IMR-90 (cell line): ENCODE results near the gene ENO4. TPM values are rescaled to one million over a fixed set of nuclear protein-coding genes. Genes with fewer than 3 reads are reported as not detected.

Source experiments
- ATAC-seq: fragments of 200-7000 bp; cut with Tn5 transposase; 2 replicates; pipeline ENCODE4 v1.9.1; 2020; ENCODE audit warnings: low read depth, mild to moderate bottlenecking, moderate library complexity
- BruUV-seq: library from RNA; stranded (reverse); fragments of 400-500 nt; replicated peaks from 2 replicates; lab custom pipeline; 2021; lab: Mats Ljungman, UMichigan
- CTCF ChIA-PET: fragments of 300-600 bp; formaldehyde crosslinking; extraction: SDS; loops from one replicate; lab custom pipeline; 2021; ENCODE audit warnings: antibody characterized with exemption; lab: Yijun Ruan, JAX
- POLR2A ChIA-PET: fragments of 300-600 bp; sonication (Branson Sonifier 250); formaldehyde crosslinking; loops from one replicate; lab custom pipeline; 2022; ENCODE audit warnings: antibody characterized with exemption; ENCODE audit not compliant: unreplicated experiment; lab: Charles Lee
- DNase-seq: peaks from one replicate; pipeline ENCODE4 v3.0.0; 2013
- H2AFZ ChIP-seq: replicated peaks from 2 replicates; pipeline ENCODE3; 2013; ENCODE audit warnings: low read length, mild to moderate bottlenecking; ENCODE audit not compliant: poor library complexity
- H2AK5ac ChIP-seq: 2 replicates; pipeline ENCODE4 v1.6.1; 2013; ENCODE audit warnings: low read depth, low read length, inconsistent platforms
- H2AK9ac ChIP-seq: replicated peaks from 2 replicates; pipeline ENCODE3; 2013; ENCODE audit warnings: mild to moderate bottlenecking, low read depth, low read length, moderate library complexity; ENCODE audit not compliant: poor library complexity
- H2BK120ac ChIP-seq: 2 replicates; pipeline ENCODE4 v1.6.1; 2013; ENCODE audit warnings: low read depth, low read length, inconsistent platforms
- H2BK15ac ChIP-seq: 3 replicates; pipeline ENCODE4 v1.6.1; 2013; ENCODE audit warnings: low read depth, low read length, inconsistent platforms
- H2BK20ac ChIP-seq: 2 replicates; pipeline ENCODE4 v1.6.1; 2013; ENCODE audit warnings: low read depth, mild to moderate bottlenecking, inconsistent platforms, low read length, moderate library complexity
- H2BK5ac ChIP-seq: 2 replicates; pipeline ENCODE4 v1.6.1; 2013; ENCODE audit warnings: mild to moderate bottlenecking, low read depth, low read length, inconsistent platforms; ENCODE audit not compliant: poor library complexity, severe bottlenecking
- H3K14ac ChIP-seq: replicated peaks from 2 replicates; pipeline ENCODE4 v1.6.1; 2013; ENCODE audit warnings: low read depth, low read length, inconsistent platforms
- H3K18ac ChIP-seq: 2 replicates; pipeline ENCODE4 v1.6.1; 2013; ENCODE audit warnings: low read depth, low read length, control low read depth
- H3K23ac ChIP-seq: 2 replicates; pipeline ENCODE4 v1.6.1; 2013; ENCODE audit warnings: low read depth, low read length, inconsistent platforms
- H3K27ac ChIP-seq: 2 replicates; pipeline ENCODE4 v1.5.1; 2013; ENCODE audit warnings: mild to moderate bottlenecking, control low read depth, low read length; ENCODE audit not compliant: insufficient read depth
- H3K27me3 ChIP-seq: 2 replicates; pipeline ENCODE4 v1.6.1; 2013; ENCODE audit warnings: low read length; ENCODE audit not compliant: control insufficient read depth, insufficient read depth
- H3K36me3 ChIP-seq: 2 replicates; pipeline ENCODE4 v1.6.1; 2013; ENCODE audit warnings: low read length, mixed read lengths; ENCODE audit not compliant: control insufficient read depth, insufficient read depth
- H3K4ac ChIP-seq: 2 replicates; pipeline ENCODE4 v1.6.1; 2013; ENCODE audit warnings: low read depth, low read length, inconsistent platforms
- H3K4me1 ChIP-seq: 2 replicates; pipeline ENCODE4 v1.6.1; 2013; ENCODE audit warnings: low read length, mixed read lengths; ENCODE audit not compliant: control insufficient read depth, insufficient read depth
- H3K4me2 ChIP-seq: 2 replicates; pipeline ENCODE4 v1.6.1; 2013; ENCODE audit warnings: low read depth, mild to moderate bottlenecking, control low read depth, low read length, moderate library complexity
- H3K4me3 ChIP-seq: 2 replicates; pipeline ENCODE4 v1.5.1; 2013; ENCODE audit warnings: low read depth, mild to moderate bottlenecking, control low read depth, low read length, moderate library complexity; ENCODE audit not compliant: insufficient read depth
- H3K56ac ChIP-seq: 2 replicates; pipeline ENCODE4 v1.6.1; 2013; ENCODE audit warnings: low read length, inconsistent platforms; ENCODE audit not compliant: insufficient read depth; ENCODE audit errors: extremely low read depth
- H3K79me1 ChIP-seq, 2 experiments: 2 replicates each; pipeline ENCODE4 v1.6.1; 2013; ENCODE audit warnings: low read length in 2 of 2, inconsistent platforms in 1 of 2, low read depth in 1 of 2
- H3K9ac ChIP-seq: 2 replicates; pipeline ENCODE4 v1.6.1; 2013; ENCODE audit warnings: low read depth, low read length, control low read depth
- H3K9me1 ChIP-seq: 2 replicates; pipeline ENCODE4 v1.6.1; 2013; ENCODE audit warnings: low read length, inconsistent platforms; ENCODE audit not compliant: insufficient read depth
- H3K9me3 ChIP-seq: 2 replicates; pipeline ENCODE4 v1.6.1; 2013; ENCODE audit warnings: low read length; ENCODE audit not compliant: control insufficient read depth, insufficient read depth
- H4K20me1 ChIP-seq: 2 replicates; pipeline ENCODE4 v1.6.1; 2013; ENCODE audit warnings: low read length, inconsistent platforms; ENCODE audit not compliant: insufficient read depth
- H4K5ac ChIP-seq: 2 replicates; pipeline ENCODE4 v1.6.1; 2013; ENCODE audit warnings: mild to moderate bottlenecking, low read depth, low read length, control low read depth
- H4K8ac ChIP-seq, 2 experiments: 2 replicates each; pipeline ENCODE4 v1.6.1; 2013; ENCODE audit warnings: low read depth in 2 of 2, low read length in 2 of 2, control low read depth in 1 of 2, inconsistent platforms in 1 of 2
- H4K91ac ChIP-seq: 2 replicates; pipeline ENCODE4 v1.6.1; 2013; ENCODE audit warnings: low read depth, low read length, inconsistent platforms; ENCODE audit not compliant: insufficient read depth
- BHLHE40 ChIP-seq: fragments of 150-350 bp; IDR thresholded peaks from 2 replicates; pipeline ENCODE4 v1.6.1; 2016; ENCODE audit warnings: mild to moderate bottlenecking, low read depth, low read length
- CEBPB ChIP-seq: IDR thresholded peaks from 2 replicates; pipeline ENCODE4 v1.6.1; 2012; ENCODE audit warnings: low read depth, low read length, improper control_type of control experiment
- CHD1 ChIP-seq: IDR thresholded peaks from 2 replicates; pipeline ENCODE4 v1.6.1; 2012; ENCODE audit warnings: low read depth, low read length, improper control_type of control experiment
- CTCF ChIP-seq: conservative IDR thresholded peaks from 2 replicates; pipeline ENCODE4 v1.5.1; 2012; ENCODE audit warnings: mild to moderate bottlenecking, low read depth, low read length, improper control_type of control experiment
- FOS ChIP-seq: fragments of 150-350 bp; IDR thresholded peaks from 2 replicates; pipeline ENCODE4 v1.6.1; 2016; ENCODE audit warnings: low read depth, low read length
- MAFK ChIP-seq: IDR thresholded peaks from 2 replicates; pipeline ENCODE4 v1.6.1; 2012; ENCODE audit warnings: low read depth, low read length, improper control_type of control experiment
- MAZ ChIP-seq: IDR thresholded peaks from 2 replicates; pipeline ENCODE4 v1.6.1; 2012; ENCODE audit warnings: low read depth, mild to moderate bottlenecking, low read length, improper control_type of control experiment, moderate library complexity, borderline replicate concordance
- MXI1 ChIP-seq: IDR thresholded peaks from 2 replicates; pipeline ENCODE4 v1.6.1; 2012; ENCODE audit warnings: low read depth, mild to moderate bottlenecking, low read length, moderate library complexity, borderline replicate concordance
- NFE2L2 ChIP-seq: fragments of 150-350 bp; IDR thresholded peaks from 2 replicates; pipeline ENCODE4 v1.6.1; 2016; ENCODE audit warnings: low read depth, mild to moderate bottlenecking, low read length
- POLR2A ChIP-seq: IDR thresholded peaks from 2 replicates; pipeline ENCODE4 v1.6.1; 2012; ENCODE audit warnings: mild to moderate bottlenecking, low read depth, low read length
- RAD21 ChIP-seq: IDR thresholded peaks from 2 replicates; pipeline ENCODE4 v1.6.1; 2012; ENCODE audit warnings: low read length, improper control_type of control experiment
- RCOR1 ChIP-seq: IDR thresholded peaks from 2 replicates; pipeline ENCODE4 v1.6.1; 2012; ENCODE audit warnings: mild to moderate bottlenecking, low read length, improper control_type of control experiment; ENCODE audit not compliant: insufficient replicate concordance
- RFX5 ChIP-seq: IDR thresholded peaks from 2 replicates; pipeline ENCODE4 v1.8.0; 2012; ENCODE audit warnings: low read depth, mild to moderate bottlenecking, low read length, moderate library complexity
- SMC3 ChIP-seq: fragments of 150-350 bp; IDR thresholded peaks from 2 replicates; pipeline ENCODE4 v1.6.1; 2016; ENCODE audit warnings: low read depth, mild to moderate bottlenecking, antibody characterized with exemption, low read length, moderate library complexity
- WGBS, 2 experiments: methylation state at CpG; one replicate each; pipeline versions ENCODE4 v1.1.5 to v1.1.7; 2013; ENCODE audit warnings: missing lambda C conversion rate in 2 of 2; ENCODE audit not compliant: insufficient read length in 1 of 2; ENCODE audit errors: extremely low coverage in 2 of 2; 5-methylcytosine and 5-hydroxymethylcytosine counted together
- dilution Hi-C: fragments of 300-500 bp; cut with HindIII; formaldehyde crosslinking; loops from one replicate; pipeline ENCODE4 v1.14.3; 2018; ENCODE audit warnings: low sequenced_read_pairs; ENCODE audit not compliant: unreplicated experiment
- in situ Hi-C: fragments of 300-500 bp; cut with MboI; formaldehyde crosslinking; loops from 3 replicates; pipeline ENCODE4 v1.14.3; 2019; ENCODE audit warnings: low sequenced_read_pairs, inconsistent platforms, mixed read lengths
- intact Hi-C: fragments of 100-400 bp; cut with micrococcal nuclease; formaldehyde crosslinking; loops from 2 replicates; pipeline ENCODE4 v1.10.0; 2022
- polyA plus RNA-seq, 3 experiments: library from polyadenylated mRNA; depleted of rRNA; stranded (reverse); fragments of >200 nt; gene quantifications; 2 replicates each; pipeline ENCODE4 v1.2.3, GENCODE V29; 2012; ENCODE audit warnings: low replicate concordance in 1 of 3
- total RNA-seq: library from RNA; depleted of rRNA; stranded (reverse); fragments of >200 nt; gene quantifications from 2 replicates; pipeline ENCODE4 v1.2.3, GENCODE V29; 2012
- TF ChIP-seq, protein P1 (sequence below): fragments of 150-350 bp; IDR thresholded peaks from 2 replicates; pipeline ENCODE4 v1.6.1; 2017; ENCODE audit warnings: mild to moderate bottlenecking, antibody characterized with exemption, low read length, low read depth
- TF ChIP-seq, protein P2 (sequence below): fragments of 150-350 bp; IDR thresholded peaks from 2 replicates; pipeline ENCODE4 v1.6.1; 2016; ENCODE audit warnings: low read depth, mild to moderate bottlenecking, low read length, moderate library complexity, borderline replicate concordance

The ENO4 gene
- total and polyA plus RNA-seq, 2 of the 4 experiments (the other 2 are of a cell fraction): under 0.01 to 0.05 TPM

DNA sequence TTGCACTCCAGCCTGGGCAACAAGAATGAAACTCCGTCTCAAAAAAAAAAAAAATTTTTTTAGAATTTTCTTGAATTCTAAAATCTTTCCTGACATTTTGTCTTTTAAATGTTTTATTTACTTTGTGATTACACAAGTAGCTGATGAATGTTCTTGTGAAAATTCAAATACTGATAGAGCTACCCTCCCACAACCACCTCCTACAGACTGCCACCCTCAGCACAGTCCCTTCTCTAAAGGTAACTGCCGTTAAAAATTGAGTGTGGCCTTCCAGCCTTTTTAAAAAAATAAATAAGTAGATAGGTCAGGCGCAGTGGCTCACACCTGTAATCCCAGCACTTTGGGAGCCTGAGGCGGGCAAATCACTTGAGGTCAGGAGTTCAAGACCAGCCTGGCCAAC is 15.1 kb downstream of the ENO4 start:
- H4K5ac ChIP-seq: no peak overlapping the region
- intact Hi-C loops: no loop called here
- no peak overlapping the region for H3K27ac ChIP-seq
- H3K14ac ChIP-seq: no peak overlapping the region
- ChIA-PET POLR2A (no interaction called here), CTCF (interaction anchor here (0.7 kb wide), 1 partner anchor 981 kb away, joined by 3 read pairs; no protein-coding TSS in a partner anchor)
- H4K20me1 ChIP-seq: no peaks in the 10 kb centered on the region
- H3K4me2 ChIP-seq: no peak overlapping the region
- no peak overlapping the region for H2BK15ac ChIP-seq
- H3K4me3 ChIP-seq: no peak overlapping the region
- no TSS peak for BruUV-seq
- no peak overlapping the region for H3K9ac ChIP-seq
- H3K56ac ChIP-seq: no peak overlapping the region
- no peak overlapping the region for H2BK120ac ChIP-seq
- no peak for TF ChIP-seq CTCF
- TF ChIP-seq MAFK: no peak
- no peak for TF ChIP-seq RFX5
- TF ChIP-seq CHD1: no peak
- TF ChIP-seq, protein P1, sequence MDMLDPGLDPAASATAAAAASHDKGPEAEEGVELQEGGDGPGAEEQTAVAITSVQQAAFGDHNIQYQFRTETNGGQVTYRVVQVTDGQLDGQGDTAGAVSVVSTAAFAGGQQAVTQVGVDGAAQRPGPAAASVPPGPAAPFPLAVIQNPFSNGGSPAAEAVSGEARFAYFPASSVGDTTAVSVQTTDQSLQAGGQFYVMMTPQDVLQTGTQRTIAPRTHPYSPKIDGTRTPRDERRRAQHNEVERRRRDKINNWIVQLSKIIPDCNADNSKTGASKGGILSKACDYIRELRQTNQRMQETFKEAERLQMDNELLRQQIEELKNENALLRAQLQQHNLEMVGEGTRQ: no peak
- no peak for TF ChIP-seq CEBPB
- TF ChIP-seq NFE2L2: no peak
- TF ChIP-seq FOS: no peak
- TF ChIP-seq MAZ: no peak
- TF ChIP-seq, protein P2, sequence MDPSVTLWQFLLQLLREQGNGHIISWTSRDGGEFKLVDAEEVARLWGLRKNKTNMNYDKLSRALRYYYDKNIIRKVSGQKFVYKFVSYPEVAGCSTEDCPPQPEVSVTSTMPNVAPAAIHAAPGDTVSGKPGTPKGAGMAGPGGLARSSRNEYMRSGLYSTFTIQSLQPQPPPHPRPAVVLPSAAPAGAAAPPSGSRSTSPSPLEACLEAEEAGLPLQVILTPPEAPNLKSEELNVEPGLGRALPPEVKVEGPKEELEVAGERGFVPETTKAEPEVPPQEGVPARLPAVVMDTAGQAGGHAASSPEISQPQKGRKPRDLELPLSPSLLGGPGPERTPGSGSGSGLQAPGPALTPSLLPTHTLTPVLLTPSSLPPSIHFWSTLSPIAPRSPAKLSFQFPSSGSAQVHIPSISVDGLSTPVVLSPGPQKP: no peak
- no peak for TF ChIP-seq BHLHE40
- TF ChIP-seq RAD21: no peak
- TF ChIP-seq POLR2A: no peak
- TF ChIP-seq RCOR1: no peak
- no peak for TF ChIP-seq SMC3
- TF ChIP-seq MXI1: no peak
- ATAC-seq (no peak), DNase-seq (no peak)
- no peaks in the 10 kb centered on the region for H3K36me3 ChIP-seq
- H3K27me3 ChIP-seq: peaks cover 8% of the 10 kb centered on the region
- no peak overlapping the region for H3K18ac ChIP-seq
- H2AFZ ChIP-seq: no peak overlapping the region
- no peak overlapping the region for H2BK20ac ChIP-seq
- no peak overlapping the region for H2BK5ac ChIP-seq
- H3K4ac ChIP-seq: no peak overlapping the region
- in situ Hi-C loops: no loop called here
- H3K9me3 ChIP-seq: no peaks in the 10 kb centered on the region
- WGBS, 2 experiments: no CpG with 5 or more reads among the region's 4 CpGs
- H2AK9ac ChIP-seq: no peak overlapping the region
- dilution Hi-C loops: no loop called here
- H4K91ac ChIP-seq: no peak overlapping the region
- no peaks in the 10 kb centered on the region for H3K4me1 ChIP-seq
- no peak overlapping the region for H3K23ac ChIP-seq
- no peaks in the 10 kb centered on the region for H3K9me1 ChIP-seq
- H3K79me1 ChIP-seq: no peaks in the 10 kb centered on the region
- no peak overlapping the region for H4K8ac ChIP-seq
- no peak overlapping the region for H2AK5ac ChIP-seq
